GM21515 (cell line): ENCODE measurements around the gene MAPK13.
"Not testable (repeated sequence)": the region's sequence is repeated elsewhere in the genome, so short reads cannot be mapped to it uniquely, and the experiment has no call there.

Experiments used
- ATAC-seq: cut with Tn5 transposase; IDR thresholded peaks from one replicate; pipeline ENCODE4 v1.9.1; 2021; ENCODE audit not compliant: unreplicated experiment

The MAPK13 gene

DNA sequence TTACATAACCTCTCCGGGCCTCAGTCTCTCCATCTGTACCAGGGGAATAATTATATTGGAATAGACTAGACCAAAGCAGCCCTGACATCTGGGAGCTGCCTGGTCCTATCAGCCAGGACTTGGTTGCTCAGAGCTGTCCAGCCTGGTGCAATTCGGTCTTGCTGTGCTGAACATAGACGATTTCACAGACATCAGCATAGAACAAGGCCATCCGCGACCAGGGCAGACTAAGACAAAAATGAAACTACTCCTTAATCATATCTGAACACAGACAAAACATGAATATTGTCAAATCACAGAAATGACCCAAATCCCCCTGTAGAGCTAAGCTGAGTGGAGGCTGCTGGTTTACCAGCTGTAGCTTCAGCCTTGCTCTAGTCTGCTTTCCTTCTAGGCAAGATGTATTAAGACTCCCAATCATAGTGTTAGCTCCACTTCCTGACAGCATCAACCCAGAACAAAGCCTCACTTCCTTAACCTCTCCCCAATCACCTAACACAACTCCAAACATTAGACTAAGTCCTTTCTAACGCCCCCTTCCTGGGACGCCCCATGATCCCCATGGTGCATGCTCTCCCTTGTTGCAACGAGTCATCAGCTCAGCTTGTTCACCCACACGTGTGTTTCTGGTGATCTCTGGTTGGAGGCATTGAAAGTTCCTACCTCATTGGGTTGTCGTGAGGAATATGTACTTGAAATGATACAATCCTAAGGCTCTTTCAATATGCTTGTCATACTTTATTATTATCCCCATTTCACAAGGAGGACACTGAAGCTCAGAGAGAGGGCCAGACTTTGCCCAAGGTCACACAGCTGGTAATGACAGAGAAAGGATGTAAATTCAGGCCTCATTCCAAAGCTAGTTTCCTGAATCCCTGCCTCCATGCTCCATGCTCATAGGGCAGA, 3.5 kb upstream of the MAPK13 start:
- ATAC-seq = no peak

DNA sequence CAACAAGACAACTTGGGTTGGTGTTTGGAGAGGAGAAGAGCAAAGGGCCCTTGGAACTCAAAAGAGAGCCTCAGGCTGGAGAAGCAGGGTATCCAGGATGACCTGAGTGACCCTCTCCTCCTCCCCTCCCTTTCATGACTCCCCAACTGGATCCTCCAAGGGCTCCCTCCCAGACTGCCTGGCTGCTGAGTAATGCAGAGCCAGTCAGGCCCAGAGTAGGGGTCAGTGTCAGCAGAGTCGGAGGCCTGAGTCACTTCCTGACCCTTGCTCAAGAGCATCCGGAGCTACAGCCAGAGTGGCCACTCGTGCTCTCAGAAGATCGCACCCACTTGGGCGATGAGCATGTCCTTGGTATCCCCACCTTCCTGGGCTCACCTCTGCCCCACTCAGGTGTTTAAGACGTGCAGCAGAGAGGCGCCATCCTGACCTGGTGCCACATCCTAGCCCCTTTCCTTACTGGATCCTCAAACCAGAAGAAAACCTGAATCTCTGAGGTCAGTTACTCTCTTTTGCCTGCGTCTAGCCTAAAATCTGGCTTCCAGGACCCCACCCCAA, 2.8 kb upstream of the MAPK13 start:
- ATAC-seq = no peak

DNA sequence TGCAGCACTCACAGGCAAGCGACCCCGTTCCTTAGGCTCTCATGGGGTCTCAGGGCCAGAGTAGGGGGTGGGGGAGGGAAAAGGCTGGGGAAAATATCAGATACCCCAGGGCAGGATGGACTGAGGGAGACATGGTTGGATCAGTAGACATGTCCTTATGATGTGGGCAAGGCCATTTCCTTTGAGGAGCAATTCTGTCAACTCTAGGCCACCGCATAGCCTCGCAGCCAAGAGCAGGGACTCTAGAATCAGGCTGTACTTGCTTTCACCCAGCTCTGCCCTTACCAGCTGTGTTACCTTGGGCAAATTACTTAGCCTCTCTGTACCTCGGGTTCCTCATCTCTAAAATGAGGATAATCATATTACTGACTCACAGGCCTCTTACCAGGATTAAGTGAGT, 2.2 kb upstream of the MAPK13 start:
- ATAC-seq = no peak

DNA sequence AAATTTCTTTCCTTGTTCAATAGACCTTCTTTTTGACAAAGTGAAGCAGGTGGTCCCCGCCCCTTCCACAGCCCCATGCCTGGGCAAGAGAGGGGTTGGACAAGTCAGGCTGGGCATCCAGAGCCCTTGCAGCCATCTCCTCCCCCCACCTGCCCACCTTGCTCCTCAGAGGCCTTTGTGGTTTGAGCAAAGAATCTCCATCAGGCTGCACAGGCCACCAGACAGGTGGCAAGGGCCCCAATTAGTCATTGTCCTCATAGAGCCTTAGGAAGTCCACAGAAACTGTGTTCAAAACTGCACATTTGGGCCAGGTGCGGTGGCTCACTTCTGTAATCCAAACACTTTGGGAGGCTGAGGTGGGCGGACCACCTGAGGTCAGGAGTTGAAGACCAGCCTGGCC, 1.5 kb upstream of the MAPK13 start:
- ATAC-seq = no peak

DNA sequence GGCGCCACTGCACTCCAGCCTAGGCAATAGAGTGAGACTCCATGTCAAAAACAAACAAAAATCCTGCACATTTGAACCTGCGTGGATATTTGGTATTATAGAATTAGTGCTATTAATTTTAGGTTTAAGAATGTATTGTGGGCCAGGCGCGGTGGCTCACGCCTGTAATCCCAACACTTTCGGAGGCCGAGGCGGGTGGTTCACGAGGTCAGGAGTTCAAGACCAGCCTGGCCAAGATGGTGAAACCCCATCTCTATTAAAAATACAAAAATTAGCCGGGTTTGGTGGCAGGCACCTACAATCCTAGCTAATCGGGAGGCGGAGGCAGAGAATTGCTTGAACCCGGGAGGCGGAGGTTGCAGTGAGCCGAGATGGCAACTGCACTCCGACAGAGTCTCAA, 979 bp upstream of the MAPK13 start:
- not testable (repeated sequence) for ATAC-seq

DNA sequence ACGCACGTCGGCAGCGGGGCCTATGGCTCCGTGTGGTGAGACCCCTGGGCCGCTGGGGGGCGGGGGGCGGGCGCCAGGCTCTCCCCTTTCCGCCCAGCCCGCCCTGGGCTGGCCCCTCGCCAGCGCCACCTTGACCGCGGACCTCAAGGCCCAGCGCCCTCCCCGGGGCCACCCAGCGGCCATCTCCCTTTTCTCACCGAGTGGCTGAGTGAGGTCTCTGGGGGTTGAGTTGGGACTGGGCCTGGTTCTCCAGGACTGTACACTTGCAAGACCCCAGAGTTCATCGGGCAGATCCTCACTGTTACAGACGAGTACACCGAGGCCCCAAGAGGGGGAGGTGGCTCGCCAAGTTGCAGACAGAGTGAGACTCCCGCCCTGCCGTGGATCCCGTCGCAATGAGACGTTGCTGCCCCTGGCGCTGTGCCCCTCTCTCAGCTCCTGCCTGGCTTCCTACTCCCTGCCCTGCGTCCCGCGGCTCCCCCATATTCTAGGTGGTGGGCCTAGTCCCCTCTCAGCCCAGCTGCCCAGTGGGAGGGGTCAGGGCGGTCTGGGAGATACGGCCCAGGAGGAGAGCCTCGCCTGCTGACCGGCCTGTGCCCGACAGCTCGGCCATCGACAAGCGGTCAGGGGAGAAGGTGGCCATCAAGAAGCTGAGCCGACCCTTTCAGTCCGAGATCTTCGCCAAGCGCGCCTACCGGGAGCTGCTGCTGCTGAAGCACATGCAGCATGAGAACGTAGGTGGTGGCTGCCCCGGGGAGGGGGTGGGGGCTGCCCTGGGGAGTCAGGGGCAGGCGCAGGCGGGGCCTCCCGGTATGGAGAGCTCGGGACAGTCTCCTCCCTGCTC, 576 bp downstream of the MAPK13 start:
- ATAC-seq = peak; percentile 21

DNA sequence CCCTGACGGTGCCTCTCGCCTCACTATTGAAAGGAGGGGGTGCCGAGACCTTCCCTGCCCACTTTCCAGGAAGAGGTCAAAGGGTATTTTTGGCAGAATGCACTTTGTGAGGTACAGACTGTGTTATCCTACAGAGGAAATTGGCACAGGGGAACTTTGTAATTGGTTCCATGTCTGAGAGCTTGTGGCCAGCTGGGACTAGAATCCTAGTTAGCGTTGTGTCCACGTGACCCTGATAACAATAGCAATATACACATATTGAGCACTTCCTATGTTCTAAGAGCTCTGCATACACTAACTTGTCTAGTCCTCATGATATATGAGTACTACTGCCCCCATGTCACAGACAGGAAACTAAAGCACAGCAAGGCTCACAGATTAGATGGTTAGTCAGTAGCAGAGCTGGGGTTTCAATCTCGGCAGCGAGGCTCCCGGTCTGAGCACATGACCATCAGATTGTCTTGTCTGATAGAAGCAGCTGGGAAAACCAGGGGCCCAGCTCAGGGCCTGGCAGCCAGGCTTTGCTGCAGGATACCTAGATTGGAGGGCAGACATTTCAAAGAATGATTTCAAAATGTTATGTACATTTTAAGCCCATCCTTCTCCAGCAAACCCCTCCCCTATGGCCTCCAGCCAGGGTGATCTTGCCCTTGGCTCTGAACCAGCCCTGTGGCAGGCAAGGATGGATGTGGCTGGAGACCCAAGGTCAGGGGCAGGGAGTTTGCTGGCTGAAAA, 1.4 kb downstream of the MAPK13 start:
- peak; percentile 89 for ATAC-seq

DNA sequence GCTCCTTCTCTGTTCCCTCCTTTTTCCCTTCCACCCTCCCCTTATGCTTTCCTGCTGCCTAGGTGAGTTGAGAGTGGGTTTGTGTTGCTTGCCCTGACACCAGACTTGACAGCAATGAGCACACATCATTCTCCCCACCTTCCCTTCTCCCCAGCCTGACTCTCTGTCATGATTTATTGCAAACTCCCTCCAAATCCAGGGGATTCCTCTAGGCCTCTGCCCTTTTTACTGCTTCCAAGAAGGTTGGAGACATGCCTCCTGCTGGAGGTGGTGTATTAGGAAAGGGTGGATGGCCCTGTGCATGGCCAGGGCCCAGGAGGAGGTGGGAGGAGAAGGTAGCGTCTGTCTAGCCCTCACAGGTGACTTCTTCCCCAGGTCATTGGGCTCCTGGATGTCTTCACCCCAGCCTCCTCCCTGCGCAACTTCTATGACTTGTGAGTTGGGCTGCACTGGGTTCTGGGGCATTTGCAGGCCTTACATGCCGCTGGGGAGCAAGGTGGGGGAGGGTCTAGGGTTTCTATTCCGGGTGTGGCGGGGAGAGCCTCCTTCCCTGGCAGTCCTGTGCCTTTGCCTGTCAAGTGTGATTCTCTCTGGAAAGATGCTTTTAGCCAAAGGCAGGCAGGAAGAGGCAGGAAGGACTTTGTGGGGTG, 2.1 kb downstream of the MAPK13 start:
- no peak for ATAC-seq

DNA sequence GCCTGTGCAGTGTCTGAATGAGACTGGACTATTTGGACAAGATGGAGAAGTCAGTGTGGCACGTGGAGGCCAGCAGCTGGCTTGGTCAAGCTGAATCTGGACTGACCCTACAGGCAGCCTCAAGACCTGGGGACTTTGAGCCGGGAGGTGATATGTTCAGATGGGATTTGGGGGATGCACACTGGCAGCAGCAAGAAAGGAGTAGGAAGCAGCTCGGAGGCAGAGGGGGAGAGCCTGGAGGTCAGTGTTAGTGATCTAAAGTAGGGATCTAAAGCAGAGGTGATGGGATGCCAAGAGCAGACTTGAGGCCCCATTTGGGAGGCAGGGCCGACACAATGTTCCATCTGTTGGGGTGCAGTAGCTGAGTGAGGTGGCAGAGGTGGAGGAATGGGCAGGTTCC, 2.8 kb downstream of the MAPK13 start:
- ATAC-seq = no peak

DNA sequence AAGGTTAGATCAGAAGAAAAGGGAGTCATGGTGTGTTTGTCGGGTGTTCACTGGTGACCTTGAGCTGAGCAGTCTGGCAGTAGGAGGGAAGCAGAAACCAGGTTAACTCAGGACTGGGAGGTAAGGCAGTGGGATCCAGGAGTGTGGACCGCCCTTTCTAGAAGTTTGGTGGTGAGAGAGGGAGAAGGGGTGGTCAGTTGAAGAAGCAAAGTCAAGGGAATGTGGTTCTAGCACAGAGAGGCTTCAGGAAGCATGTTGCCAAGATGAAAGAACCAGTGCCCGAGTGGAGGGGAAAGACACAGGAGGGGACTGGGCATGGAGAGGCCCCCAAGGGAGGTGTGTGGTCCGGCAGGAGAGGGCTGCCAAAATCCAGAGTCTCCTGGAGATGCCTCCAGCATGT, 3.6 kb downstream of the MAPK13 start:
- no peak for ATAC-seq

DNA sequence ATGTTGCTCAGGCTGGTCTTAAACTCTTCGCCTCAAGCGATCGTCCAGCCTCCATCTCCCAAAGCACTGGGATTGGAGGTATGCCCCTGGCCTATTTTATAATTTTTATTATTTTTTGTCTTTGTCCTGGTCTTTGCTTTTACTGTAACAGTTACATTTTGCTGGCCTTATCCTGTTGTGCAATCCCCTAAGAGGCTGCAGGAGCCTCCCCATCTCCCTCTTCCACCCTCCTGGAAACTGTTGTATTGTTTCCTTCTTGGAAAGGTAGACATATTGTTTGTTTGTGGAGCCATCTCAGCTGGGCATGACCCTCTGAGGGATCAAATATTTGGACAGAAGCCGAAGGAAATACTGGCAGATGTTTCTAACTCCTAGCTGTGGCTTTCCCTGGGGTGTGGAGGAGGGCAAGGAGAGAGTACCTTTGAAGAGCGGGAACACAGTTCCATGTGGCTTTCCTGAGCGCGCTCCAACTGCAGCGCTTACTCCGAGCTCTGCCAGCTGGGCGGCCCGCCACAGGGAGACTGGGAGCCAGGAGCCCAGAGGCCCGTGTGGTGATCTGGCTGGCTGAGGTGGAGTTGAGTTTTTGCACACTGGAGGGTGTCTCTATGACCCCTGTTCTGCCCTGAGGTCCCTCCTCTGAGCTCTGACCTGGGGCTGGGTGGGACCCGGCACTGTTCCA, 4.9 kb downstream of the MAPK13 start:
- no peak for ATAC-seq

DNA sequence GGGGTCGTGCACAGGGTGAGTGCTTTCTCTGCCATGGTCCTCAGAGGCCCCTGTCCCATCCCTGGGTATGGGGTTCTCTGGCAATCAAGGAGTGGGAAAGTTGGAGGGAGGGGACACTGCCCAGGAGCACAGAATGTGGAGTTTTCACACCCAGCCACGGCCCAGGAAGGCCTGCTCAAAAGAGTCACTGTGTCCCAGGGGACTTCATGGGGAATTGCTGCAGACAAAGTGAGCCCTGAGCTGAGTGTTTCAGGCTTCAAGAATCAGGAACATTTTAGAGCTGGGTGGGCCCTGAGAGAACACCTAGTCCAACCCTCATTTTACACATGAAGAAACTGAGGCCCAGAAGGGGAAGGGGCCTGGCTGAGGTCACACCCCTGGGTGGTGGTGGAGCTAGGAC, 5.7 kb downstream of the MAPK13 start:
- no peak for ATAC-seq

DNA sequence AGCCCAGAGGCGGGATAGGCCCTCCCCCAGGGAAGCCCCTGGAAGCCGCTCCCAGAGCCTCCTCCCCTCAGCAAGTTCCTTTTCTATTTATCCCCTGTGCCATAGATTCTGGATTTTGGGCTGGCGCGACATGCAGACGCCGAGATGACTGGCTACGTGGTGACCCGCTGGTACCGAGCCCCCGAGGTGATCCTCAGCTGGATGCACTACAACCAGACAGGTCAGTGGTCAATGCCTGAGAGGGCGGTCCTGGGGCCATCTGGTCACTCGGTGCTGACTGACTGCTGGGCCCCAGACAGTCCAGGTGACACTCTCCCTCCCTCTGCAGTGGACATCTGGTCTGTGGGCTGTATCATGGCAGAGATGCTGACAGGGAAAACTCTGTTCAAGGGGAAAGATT, 6.2 kb downstream of the MAPK13 start:
- ATAC-seq = no peak

DNA sequence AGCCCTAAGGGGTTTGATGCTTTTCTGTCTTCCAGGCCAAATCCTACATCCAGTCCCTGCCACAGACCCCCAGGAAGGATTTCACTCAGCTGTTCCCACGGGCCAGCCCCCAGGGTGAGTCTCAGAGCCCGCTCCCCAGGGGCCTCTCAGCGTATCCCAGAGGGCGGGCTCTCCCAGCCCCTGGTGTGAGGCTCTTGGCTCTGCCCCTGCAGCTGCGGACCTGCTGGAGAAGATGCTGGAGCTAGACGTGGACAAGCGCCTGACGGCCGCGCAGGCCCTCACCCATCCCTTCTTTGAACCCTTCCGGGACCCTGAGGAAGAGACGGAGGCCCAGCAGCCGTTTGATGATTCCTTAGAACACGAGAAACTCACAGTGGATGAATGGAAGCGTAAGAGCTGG, 8.4 kb downstream of the MAPK13 start:
- no peak for ATAC-seq

DNA sequence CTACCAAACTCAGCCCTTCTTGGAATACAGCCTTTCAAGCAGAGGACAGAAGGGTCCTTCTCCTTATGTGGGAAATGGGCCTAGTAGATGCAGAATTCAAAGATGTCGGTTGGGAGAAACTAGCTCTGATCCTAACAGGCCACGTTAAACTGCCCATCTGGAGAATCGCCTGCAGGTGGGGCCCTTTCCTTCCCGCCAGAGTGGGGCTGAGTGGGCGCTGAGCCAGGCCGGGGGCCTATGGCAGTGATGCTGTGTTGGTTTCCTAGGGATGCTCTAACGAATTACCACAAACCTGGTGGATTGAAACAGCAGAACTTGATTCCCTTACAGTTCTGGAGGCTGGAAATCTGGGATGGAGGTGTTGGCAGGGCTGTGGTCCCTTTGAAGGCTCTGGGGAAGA, 9.1 kb downstream of the MAPK13 start:
- ATAC-seq = no peak

DNA sequence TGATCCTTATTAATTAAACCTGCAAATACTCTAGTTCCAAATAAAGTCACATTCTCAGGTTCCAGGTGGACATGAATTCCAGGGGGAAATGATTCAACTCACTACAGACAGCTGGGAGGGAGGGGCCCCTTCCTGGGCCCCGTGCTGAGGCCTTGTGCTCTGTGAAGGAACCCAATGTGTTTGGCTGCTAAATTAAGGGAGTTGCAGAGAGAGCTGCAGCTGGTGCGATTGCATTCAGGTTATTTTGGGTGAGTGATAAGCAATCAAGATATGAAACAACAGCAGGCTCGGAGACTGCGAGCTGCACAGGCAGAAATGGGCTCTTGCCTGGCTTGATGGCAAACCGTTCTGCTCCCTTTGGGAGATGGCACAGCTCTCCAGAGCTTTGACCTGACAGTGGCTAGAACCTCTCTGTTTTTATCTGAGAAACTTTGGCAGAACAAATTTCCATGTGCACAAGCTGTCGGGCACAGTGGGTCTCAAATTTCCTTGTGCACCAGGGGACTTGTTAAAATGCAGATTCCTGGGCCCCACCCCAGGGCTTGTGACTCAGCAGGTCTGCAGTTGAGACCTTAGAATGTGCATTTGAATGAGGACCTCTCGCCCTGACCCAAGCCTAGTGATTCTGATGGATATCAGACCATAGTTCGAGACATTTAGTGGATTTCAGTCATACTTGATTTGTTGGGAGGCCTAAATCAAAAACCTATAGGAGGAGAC, 9.8 kb downstream of the MAPK13 start:
- ATAC-seq = no peak

DNA sequence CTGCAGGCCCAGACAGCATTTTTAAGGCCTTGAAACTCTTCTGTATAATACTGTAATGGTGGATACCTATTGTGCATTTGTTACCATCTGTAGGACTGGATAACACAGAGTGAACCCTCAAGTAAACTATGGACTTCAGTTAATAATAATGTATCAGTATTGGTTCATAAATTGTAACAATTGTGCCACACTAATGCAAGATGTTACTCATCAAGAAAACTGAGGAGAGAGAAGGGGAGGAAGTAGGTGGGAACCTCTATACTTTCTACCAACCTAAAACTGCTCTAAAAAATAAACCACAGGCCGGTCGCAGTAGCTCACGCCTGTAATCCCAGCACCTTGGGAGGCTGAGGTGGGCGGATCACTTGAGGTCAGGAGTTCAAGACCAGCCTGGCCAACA, 10.8 kb downstream of the MAPK13 start:
- ATAC-seq = no peak

DNA sequence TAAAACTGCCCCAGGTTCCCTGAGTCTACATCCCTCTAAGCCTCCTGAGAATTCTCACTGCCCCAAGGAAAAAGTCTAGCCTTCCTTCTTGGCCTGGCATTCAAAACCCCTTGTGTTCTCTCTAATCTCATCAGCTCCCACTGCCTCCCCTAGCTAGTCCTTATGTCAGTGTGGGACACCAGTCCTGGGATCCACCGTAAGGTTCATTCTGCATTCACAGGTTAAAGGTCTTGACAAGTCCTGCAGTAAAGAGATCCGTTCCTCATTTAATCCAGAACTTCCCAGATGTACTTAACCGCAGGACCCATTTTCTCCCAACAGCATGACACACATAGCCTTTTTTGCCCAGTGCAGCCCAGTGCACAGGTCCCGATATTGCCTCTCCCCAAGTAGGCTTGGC, 11.6 kb downstream of the MAPK13 start:
- no peak for ATAC-seq
